Mucosa of descending colon (tissue), 3 donors: ENCODE measurements around the gene C11orf42. TPM values are rescaled to one million over a fixed set of nuclear protein-coding genes. Genes with fewer than 3 reads are reported as not detected.

Experiments
- ATAC-seq: fragments of 200-7000 bp; cut with Tn5 transposase; one replicate; pipeline ENCODE4 v1.9.1; 2020; ENCODE audit warnings: mild to moderate bottlenecking, moderate library complexity
- DNase-seq, 3 donors: peaks; one replicate each; pipeline ENCODE4 v3.0.0-alpha.2; 2020
- H3K36me3 ChIP-seq: fragments of 200-600 bp; one replicate; pipeline ENCODE4 v1.8.0; 2021; ENCODE audit warnings: low read depth, mild to moderate bottlenecking
- H3K4me1 ChIP-seq: fragments of 200-600 bp; one replicate; pipeline ENCODE4 v1.8.0; 2021; ENCODE audit warnings: low read depth, mild to moderate bottlenecking
- H3K4me3 ChIP-seq: fragments of 200-600 bp; one replicate; pipeline ENCODE4 v1.8.0; 2021; ENCODE audit warnings: mild to moderate bottlenecking
- H3K9me3 ChIP-seq: fragments of 200-600 bp; one replicate; pipeline ENCODE4 v1.8.0; 2021; ENCODE audit warnings: mild to moderate bottlenecking
- intact Hi-C, 2 donors: fragments of 100-400 bp; cut with DNase I in 1 of 2; cut with micrococcal nuclease in 1 of 2; formaldehyde crosslinking; loops; one replicate each; pipeline versions ENCODE4 v1.11.0 to v1.11.1; 2022; cut with DNase I, micrococcal nuclease
- total RNA-seq, 3 donors: library from RNA; stranded (reverse); fragmentation: NEBNext Ultra II Directional in 2 of 3; extraction: Animal tissue kit (Norgen Biotek cat#: 25700) in 2 of 3; gene quantifications; one replicate each; pipeline versions ENCODE4 v1.2.1 to v1.2.4, GENCODE V29; 2021 to 2023
- TF ChIP-seq, protein P1 (sequence below): fragments of 200-600 bp; IDR thresholded peaks from one replicate; pipeline ENCODE4 v1.8.0; 2022; ENCODE audit warnings: antibody characterized with exemption, mild to moderate bottlenecking
- donor health status: DM: no; HTN: no; CAD: no; lungs with moderate emphysema.
- donor health status: DM: no; HTN: no; CAD: no.
- donor health status: DM: no; HTN: yes; CAD: no.

C11orf42 gene
- total RNA-seq, 3 donors from 2014 or later, result not detected

DNA sequence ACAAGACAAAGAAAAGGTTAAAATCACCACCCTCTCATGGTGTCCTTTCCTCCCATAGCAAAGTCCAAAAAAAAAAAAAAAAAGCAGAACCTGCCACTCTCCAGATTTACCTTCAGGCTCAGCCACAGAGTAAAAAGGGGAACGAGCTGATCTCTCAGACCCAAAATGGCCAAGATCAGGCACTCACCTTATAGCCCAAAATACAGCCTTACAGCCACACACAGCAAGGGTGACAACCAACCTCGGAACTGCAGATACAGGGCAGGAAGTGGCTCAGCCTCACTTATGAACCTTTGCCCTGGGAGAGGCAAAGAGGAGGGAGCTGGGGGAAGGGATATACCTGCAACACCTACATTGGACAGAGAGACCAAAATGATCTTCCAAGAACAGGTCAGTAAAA lies 24.6 kb downstream of the C11orf42 start:
- H3K4me3 ChIP-seq, result peak overlapping the region; percentile 4
- intact Hi-C loops, result no loop called here
- no peaks in the 10 kb centered on the region for H3K9me3 ChIP-seq
- DNase-seq (peak in 2 of 3 donors; percentile 71 to 83), ATAC-seq (peak; percentile 61)
- TF ChIP-seq, protein P1, sequence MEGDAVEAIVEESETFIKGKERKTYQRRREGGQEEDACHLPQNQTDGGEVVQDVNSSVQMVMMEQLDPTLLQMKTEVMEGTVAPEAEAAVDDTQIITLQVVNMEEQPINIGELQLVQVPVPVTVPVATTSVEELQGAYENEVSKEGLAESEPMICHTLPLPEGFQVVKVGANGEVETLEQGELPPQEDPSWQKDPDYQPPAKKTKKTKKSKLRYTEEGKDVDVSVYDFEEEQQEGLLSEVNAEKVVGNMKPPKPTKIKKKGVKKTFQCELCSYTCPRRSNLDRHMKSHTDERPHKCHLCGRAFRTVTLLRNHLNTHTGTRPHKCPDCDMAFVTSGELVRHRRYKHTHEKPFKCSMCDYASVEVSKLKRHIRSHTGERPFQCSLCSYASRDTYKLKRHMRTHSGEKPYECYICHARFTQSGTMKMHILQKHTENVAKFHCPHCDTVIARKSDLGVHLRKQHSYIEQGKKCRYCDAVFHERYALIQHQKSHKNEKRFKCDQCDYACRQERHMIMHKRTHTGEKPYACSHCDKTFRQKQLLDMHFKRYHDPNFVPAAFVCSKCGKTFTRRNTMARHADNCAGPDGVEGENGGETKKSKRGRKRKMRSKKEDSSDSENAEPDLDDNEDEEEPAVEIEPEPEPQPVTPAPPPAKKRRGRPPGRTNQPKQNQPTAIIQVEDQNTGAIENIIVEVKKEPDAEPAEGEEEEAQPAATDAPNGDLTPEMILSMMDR, result no peak
- peaks cover 48% of the 10 kb centered on the region for H3K4me1 ChIP-seq
- peaks cover 4% of the 10 kb centered on the region for H3K36me3 ChIP-seq

DNA sequence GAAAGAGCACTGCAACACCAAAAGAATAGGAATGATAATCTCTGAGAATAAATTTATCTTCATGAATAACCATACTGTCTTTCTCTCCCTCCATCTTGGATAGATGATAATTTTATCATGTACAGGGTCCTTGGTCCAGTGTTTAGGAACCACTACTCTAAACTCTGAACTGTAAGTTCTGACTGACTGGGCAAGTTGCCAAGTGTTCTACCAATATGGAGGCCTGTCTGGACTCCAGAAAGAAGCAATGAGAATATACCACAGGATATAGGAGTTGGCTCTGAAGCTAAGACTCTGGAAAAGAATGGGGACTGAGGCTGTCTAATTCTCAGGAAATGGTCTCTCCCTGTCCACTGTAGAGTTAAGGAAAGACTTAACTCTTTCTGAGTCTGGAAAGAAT lies 27.5 kb downstream of the C11orf42 start:
- Histone ChIP-seq H3K4me1 (peaks cover 29% of the 10 kb centered on the region), H3K9me3 (no peaks in the 10 kb centered on the region), H3K36me3 (peaks cover 4% of the 10 kb centered on the region), H3K4me3 (no peak overlapping the region)
- intact Hi-C loops, result no loop called here
- no peak for DNase-seq
- TF ChIP-seq, protein P1, result no peak
- ATAC-seq, result no peak

DNA sequence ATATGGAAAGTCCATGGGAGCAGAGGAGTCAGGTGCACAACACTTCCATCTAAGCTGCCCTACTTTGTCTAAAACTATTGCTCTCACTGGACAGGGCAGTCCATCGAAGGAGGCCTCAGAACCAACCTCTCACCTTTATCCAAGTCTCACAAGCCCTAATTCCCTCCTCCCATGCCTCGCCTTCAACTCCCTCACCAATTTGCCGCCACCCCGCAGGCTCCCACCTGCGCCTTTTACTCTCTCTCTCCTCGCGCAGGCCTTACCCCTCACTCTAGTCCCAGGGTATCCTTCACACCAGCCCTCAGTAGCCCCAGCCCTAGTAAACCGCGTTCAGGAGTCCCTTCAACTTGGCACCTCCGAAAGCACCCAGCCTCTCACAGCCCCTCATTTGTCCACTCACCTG lies 28.6 kb downstream of the C11orf42 start:
- intact Hi-C loops, result no loop called here
- DNase-seq (no peak), ATAC-seq (peak; percentile 0)
- H3K36me3 ChIP-seq, result peaks cover 4% of the 10 kb centered on the region
- no peaks in the 10 kb centered on the region for H3K9me3 ChIP-seq
- peak overlapping the region; percentile 54 for H3K4me3 ChIP-seq
- TF ChIP-seq, protein P1, result no peak
- H3K4me1 ChIP-seq, result peaks cover 25% of the 10 kb centered on the region

DNA sequence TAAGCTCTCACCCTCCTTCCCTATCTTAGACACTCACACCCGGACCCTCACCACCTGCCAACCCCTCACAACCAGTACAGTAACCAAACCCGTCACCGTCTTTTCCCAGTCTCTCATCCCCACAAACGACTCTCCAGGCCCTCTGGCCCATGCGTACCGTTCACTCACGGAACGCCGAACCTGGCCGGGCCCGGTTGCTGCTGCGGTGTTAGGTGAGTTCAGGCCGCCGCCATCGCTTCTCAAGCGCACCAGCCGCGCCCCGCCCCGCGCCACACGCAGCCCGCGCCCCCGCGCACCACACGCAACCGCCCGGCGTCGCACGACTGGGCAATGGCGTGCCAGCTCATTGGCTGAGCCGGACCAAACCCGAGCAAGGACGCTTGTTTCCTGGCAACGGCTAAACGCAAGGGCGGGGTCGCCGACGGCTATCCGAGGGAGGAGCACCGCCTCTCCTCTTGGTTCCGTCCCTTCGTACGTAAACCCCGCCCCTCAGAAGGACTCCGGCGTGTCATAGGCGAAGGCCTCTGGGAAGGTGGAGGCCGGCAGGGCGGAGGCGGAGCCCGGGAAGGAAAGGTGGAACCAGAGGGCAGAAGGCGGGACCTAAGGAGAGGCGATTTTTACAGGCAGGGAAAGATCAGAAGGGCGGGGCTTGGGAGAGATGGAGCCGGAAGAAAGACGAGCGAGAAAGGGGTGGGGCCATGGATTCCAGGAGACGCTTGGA lies 29.2 kb downstream of the C11orf42 start, which contains the start of gene FHIP1B:
Gene FHIP1B, minus strand, starts transcription at position 250 of the 721 bp plus-strand sequence. CDS start 10,120 bp downstream, outside the sequence.
- H3K4me1 ChIP-seq, result peaks cover 25% of the 10 kb centered on the region
- ATAC-seq (peak; percentile 93), DNase-seq (peak; percentile 99 to 100 (median 99))
- H3K9me3 ChIP-seq, result no peaks in the 10 kb centered on the region
- TF ChIP-seq, protein P1, result no peak
- peak within 1 kb of the TSS; percentile 54 for H3K4me3 ChIP-seq
- intact Hi-C loops, result no loop called here
- H3K36me3 ChIP-seq, result peaks cover 4% of the 10 kb centered on the region

DNA sequence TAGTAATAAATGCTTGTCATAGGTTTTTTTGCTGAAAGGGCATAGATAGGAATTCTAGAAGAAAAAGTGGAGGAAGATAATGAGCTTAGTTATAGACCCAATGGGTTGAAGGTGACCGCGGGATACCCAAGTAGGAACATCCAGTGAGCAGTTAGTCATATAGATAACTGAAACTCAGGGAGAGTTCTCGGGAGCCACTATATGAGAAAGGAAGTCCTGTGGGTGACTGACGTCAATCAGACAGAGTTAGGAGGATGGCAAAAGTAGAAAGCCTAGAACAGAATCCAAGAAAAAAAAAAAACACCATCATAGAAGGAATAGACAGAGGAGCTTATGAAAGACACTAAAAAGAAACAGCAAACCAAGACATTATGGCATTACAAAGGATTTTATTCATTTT lies 31.9 kb downstream of the C11orf42 start:
- Histone ChIP-seq H3K9me3 (no peaks in the 10 kb centered on the region), H3K36me3 (peaks cover 4% of the 10 kb centered on the region), H3K4me3 (no peak overlapping the region), H3K4me1 (peaks cover 15% of the 10 kb centered on the region)
- no peak for DNase-seq
- TF ChIP-seq, protein P1, result no peak
- ATAC-seq, result no peak
- intact Hi-C loops, result no loop called here
